HG02642 (cell line): ENCODE measurements around the gene ALG12.

ENCODE experiments used
- ATAC-seq: cut with Tn5 transposase; IDR thresholded peaks from one replicate; pipeline ENCODE4 v1.9.1; 2021; ENCODE audit warnings: mild to moderate bottlenecking; ENCODE audit not compliant: unreplicated experiment, poor library complexity

The ALG12 gene

DNA sequence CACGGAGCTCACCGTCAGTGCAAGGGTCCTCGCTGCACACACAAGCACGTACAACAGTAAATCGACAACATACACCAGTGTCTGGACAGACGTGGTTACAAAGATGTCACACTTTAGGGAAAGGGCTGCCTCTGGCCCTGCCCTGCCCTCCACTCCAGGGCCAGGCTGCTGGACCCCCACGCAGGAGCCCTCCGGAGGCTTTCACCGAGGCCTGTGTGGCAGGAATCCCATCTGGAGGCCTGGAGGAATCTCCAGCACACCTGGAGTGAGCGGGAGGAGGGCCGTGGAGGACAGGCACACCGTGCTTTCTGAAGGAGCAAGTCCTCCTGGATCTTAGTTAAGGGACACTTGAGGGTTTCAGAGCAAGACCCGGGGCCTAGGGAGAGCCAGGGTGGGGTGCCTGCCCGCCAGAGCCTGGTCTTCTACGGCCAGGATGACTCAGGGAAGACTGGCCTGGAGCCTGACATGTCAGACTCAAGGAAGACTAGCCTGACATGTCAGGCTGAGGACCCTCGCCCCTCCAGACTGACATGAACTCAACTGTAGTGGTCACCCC, 40.2 kb upstream of the ALG12 start:
- no peak for ATAC-seq

DNA sequence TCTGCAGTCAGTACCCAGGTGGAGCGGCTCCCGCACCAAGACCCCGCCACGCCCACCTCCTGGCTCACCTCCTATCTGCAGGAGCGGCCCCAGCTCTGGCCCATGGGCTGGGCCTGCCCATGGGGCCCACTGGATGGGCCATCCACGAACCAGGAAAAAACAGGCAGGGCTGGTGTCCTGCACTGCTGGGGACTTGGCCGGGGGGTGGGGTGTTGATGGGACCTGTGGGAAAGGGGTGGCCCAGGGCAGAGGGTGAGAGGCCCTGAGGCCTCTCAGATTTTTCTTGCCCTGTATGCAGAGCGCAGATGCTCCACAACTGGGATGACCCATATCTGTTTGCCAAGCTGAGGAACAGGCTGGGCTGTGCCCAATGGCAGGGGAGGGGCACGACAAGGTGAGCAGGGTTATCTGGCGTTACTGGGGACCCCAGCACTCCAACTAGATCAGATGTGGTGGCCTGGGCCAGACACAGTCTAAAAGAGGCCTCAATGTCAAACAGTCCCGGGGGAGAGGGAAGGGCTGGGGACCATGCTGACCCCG, 39.7 kb upstream of the ALG12 start:
- ATAC-seq, result no peak

DNA sequence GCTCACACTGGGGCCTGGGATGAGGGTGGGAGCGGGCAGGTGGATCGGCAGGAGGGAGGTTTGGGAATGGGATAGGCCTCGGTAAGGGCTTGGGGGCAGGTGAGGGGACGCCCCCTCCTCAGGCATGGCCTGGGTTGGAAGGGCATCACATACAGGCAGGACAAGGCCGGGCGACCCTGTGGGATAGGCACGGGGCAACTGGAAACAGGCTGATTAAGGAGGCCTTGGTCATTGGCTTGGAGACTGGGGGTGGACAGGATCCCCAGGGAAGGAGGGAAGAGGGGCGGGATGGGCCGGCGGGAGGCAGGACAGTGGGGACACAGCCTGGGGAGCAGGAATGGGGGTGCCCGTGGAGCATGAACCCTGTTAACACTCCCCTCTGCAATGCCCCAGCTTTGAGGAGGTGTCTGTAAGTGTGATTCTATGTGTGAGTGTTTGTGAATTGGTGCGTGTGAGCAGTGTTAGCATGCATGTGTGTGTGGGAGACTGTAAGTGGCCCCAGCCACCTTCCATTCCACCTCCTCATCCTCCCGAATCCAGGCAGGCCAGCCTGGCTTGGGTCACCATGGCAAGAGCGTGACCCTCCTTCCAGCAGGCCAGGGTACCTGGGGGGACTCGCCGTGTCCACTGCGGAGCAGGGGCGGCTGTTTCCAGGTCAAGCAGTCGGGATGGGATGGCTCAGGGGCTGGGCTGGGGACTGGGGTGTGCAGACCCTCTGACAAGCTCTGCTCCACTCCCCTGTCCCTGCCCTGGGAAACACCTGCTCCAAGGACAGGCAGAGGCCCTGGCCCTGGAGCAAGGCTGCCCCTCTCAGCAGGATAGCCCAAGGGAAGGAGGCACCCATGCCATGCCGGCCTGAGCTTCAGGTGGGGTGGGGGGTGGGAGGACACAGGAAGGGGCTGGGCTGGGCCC, 38.9 kb upstream of the ALG12 start:
- no peak for ATAC-seq

DNA sequence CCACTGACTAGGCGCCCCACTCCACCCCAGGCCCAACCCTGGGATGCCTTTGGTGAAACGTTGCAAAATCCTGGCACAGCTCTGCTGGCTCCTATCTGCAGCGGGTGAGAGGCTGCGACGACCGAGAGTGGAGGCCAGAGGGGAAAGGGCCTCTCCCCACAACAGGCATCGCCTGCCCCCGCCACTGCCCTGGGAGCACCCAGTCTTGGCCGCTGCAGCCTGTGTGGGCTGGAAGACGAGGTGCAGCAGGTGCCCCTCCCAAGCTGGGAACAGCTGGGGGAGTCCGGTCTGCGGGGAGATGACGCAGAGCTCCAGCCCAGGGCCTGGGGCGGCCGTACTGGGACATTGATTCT, 38.2 kb upstream of the ALG12 start:
- ATAC-seq, result no peak

DNA sequence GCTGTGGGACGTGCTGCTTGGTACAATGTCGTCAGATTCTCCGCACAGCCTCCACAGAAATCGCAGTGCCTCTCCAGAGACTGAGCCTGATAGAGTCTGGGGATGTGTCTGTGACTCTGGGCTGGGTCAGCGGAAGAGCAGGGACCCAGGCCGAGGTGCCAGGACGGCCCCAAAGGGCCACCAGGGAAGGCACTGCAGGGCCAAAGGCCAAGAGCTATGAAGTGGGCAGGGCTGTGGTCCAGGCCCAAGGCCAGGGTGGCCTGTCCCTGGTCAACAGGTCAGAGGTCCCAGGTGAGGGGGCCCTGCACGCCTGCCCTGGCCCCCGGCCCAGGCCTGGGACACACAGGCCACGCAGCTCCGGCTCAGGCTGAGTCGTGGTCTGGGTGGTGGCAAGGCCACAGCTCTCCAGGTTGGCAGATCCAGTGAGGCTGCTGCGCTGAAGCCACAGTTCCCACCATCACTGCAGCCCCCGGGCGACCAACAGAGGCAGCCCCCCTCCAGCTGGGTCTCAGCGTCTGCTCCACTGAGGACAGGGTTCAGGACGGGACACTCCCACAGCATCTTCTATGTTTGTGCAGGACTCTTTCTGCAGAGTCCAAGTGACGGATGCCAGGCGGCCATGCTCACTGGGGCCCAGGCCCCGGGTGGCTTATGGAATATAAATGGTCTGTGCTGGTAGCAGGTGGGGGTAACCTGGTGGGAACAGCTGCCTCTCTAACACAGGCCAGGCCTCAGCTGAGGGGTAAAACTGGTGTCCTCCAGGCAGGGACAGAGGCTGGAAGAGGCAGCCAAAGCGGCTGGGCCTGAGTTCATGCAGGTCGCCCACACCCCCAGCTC, 37.6 kb upstream of the ALG12 start:
- no peak for ATAC-seq

DNA sequence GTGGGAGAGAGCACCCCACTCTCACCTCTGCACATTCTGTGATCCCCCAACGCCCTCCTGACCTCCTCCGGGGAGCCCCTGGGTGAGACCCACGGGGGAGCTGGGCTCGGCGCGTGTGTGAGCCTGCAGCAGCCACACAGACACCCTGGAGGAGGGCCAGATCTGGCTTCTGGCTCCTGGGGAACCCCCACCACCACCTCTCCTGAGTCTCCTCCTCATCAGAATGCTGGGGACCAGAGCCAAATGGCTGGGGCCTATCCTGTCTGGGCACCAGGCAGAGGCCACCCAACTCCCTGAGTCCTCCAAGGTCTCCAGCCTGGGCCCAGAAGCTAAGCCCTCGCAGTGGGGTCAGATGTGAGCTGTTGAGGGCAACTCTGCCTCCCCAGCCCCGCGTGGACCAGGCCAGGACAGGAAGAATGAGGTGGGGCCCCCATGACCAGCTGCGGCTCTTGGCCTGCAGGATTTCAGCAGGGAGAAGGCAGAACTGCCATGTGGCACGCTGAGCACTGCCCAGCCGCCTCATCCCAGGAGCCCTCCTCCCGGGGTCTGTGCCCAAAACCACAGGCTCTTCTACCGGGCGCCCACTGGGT, 36.8 kb upstream of the ALG12 start:
- ATAC-seq, result no peak

DNA sequence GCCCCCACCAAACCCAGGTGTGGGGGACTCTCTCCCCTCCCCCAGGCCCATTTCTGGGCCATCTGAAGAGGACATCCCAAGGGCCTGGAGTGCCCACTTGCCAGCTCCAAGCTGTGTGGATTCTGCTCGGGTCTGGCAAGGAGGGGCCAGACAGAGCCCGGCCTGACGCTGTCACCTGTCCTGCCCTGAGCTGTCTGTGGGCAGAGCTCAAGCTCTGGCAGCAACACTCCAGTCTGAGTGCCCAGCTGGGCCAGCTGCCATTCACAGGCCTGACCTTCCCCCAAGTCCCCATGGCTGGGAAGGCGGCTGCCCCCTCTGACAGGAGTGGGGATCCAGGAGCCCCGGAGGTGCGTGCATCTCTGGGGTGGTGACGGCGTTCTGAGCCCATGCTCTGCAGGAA, 36.1 kb upstream of the ALG12 start:
- no peak for ATAC-seq

DNA sequence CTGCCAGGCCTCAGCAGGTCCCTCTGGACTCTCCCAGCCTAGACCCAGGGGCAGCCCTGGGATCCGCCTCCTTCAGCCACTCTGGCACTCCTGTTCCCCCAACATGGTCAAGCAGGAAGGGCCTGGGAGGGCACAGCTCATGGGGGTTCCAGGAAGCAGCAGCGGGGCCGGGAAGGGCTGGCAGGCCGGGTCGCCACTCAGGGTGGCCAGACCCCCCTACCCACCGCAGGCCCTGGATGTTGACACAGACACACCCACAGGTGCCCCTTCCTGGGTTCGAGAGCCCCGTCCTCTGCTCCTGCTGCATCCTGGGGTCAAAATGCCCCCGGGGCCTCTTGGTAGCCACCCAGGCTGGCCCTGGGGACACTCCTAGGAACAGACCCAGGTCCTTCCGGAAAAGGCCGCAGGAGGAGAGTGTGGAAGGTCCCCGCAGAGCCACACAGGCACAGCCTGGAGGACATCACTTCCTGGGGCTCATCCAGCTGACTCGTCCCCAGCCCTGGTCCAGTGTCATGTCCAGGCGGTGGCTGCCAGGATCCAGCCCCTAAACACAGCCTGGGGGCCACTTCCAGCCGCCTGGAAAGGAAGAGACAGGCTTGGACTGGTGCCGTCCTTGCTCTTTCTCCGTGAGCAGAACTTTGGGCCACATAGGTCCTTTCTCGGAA, 35.6 kb upstream of the ALG12 start:
- ATAC-seq, result no peak

DNA sequence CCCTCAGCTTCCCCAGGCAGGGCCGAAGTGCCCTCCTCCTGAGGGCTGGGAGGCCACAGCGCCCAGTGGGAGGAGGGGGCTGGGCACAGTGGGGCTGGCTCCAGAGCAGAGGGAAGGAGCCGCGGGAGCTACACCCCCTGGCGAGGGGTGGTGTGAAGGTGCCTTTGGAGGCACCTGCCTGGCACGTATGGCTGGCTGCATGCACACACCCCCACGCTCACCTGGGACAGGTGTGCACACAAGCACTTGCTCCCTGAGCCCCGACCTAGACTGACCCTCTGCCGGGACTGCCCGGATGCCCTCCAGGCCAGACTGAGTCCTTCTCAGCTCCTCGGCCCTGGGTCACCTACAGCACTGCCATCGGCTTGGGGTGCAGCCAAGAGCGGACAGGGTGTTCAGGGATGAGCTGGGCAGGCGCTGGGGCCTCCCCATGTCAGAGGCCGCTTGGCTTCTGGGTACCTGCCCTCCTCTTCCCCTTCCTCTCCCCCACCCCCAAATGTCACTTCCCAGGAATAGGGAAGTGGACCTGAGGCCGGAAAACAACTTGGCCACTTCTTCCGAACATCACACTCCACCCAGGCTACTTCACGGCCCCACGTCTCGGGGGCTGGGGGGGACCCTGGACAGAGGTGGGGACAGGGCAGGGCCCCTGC, 34.9 kb upstream of the ALG12 start:
- ATAC-seq, result no peak

DNA sequence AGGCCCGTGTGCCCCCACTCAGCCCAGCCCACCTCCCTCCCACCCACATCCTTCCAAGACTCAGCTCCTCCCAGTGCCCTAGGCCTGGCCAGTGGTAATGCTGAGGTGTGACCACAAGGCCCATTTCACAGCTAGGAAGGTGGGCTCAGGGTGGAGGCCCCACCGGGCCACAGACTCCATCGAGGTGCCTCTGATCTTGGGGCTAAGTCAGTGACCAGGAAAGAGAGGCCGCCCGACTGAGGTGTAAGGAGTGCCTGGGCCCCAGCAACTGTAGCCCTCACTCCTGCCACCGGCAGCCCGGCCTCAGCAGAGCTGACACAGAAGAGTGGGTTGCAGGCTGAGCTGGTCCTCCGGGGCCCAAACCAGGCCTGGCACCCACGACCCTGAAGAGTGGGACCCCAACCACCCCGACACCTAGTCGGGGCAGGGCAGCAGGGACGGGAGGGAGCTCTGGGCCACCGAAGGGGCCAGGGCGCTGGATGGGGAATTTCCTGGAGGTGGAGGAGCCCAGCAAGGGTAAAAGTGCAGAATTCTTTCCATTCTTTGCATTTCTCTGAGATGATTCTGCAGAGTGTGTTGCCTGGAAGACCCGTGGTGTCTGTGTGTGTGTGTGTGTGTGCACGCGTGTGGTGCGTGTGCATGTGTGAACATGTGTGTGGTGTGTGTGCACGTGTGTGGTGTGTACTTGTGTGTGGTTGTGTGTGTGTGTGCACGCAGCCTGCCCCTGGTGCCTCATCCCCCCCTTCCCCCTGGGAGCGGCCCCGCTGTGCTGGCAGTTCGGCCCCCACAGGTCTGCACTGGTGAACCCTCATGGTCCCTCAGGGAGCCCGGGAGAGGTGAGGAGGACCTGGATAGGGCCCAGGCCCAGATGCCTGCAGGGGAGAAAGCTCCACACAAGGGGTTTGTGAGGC, 34.0 kb upstream of the ALG12 start:
- no peak for ATAC-seq

DNA sequence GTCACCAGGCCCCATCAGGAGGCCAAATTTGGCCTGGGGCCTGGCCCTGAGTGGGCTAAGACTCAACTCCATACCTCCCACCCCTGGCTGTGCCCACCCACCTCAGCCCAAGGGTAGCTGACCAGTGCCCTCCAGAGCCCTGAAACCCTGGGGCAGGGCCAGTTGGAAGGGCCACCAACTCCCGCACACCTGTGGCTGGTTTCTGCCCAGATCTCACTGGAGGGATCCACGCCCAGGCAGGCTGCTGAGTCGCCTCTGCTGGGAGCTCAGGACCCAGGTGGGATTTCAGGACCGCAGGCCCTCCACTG, 33.4 kb upstream of the ALG12 start:
- no peak for ATAC-seq

DNA sequence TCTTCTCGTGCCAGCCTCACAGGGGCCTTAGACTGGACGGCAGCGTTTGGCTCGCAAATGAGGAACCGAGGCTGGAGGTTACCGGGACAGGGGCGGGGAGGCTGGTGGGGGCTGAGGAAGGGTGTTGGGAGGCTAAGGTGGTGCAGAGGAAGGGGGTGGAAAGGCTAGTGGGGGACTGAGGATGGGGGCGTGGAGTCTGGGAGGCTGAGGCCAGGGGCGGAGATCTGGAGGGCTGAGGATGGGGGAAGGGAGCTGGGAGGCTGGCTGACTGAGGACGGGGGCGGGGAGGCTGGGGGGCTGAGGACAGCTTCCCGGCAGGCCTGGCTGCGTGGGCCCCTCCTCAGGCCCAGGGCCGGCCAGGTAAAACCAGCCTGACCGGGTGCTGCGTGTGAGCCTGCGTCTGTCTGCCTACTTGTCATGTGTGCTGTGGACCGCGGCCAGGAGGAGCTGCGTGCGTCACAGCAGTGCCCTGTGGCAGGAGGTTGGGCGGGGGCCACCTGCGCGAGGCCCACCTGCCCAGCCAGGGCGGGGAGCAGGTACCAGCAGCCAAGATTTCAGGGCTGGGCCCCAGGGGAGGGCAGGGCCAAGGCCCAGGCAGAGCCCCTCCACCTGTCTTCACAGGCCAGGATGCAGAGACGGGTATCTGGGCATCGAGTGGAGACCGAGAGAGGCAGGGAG, 32.9 kb upstream of the ALG12 start:
- no peak for ATAC-seq

DNA sequence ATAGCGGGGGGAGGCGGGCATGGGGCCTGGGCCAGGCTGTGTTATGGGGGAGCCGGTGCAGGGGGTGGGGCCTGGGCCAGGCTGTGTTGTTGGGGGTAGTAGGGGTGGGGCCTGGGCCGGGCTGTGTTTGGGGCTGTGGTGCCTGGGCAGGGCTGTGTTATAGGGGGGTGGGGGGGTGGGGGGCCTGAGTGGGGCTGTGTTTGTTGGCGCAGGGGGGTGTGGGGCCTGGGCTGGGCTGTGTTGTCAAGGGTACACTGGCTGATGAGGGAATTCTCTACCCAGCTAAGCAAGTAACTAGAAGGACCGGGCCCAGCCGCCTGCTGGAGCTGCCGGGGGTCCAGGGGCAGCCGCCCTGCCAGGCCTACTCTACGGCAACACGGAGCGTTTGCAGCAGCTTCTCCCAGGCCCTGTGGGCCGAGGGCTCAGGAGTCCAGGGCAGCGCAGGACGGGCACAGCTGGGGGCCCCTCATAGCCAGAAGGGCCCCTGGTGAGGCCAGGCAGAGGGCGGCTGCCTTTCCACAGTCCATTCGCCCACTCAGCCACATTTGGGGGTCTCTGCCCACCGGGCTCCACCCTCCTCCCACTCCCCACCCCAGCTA, 32.3 kb upstream of the ALG12 start:
- ATAC-seq, result no peak

DNA sequence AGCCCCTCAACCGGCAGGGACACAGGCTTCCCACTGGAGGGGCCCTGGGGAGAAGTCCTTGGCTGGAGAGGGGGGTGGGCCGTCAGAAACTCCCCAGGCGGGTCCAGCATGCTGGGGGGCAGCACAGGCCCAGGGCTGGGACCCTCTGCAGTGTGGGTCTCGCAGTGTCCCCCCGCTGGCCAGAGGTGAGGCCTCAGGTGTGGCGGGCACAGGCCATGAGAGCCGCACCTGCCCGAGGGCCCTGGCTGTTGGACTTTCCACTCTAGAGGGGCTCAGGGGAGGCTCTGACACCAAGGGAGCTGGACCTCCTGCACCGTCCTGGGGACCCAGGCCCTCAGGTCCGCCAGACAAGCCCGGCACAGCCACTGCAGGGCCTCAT, 31.7 kb upstream of the ALG12 start:
- ATAC-seq, result no peak

DNA sequence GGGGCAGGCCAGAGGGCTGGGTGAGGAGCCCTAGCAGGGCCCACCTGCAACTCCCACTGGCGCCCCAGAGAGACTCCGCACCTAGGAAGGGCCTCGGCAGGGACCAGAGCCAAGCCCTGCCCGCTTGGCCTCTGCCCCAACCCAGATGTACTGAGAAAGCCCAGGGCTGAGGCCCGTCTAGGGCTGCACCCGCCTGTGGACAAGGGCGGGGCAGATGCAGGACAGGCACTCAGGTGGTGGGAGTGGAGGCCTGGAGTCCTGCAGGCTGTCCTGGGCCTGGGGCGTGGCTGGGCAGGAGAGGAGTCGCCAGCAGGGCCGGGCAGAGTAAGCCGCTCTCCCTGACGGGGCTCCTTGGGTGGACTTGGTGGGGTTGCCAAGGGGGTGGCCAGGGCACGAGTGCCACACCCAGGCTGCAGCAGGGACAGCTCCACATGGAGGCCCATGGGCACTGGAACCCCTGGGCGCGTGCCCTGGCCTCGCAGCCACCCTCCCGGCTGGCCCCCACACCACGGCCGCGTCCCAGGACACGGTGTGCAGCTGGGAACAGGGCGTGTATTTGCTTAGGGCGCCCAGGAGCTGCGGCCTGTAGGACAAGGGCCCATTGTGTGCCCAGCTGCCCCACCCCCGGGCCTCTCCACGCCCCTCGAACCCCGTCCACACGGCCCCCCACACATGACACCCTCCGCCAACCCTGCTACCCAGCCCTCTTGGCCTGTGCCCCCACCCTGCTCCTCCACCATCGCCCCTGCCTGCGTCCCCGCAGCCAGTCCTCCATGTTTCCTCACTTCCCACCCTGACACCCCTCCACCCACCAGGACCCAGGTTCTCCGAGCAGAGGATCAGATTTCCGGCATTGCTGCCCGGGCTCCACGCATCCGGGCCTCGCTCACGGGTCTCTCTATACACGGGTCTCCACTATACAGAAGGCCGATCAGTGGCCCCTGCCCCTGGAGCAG, 31.0 kb upstream of the ALG12 start:
- no peak for ATAC-seq

DNA sequence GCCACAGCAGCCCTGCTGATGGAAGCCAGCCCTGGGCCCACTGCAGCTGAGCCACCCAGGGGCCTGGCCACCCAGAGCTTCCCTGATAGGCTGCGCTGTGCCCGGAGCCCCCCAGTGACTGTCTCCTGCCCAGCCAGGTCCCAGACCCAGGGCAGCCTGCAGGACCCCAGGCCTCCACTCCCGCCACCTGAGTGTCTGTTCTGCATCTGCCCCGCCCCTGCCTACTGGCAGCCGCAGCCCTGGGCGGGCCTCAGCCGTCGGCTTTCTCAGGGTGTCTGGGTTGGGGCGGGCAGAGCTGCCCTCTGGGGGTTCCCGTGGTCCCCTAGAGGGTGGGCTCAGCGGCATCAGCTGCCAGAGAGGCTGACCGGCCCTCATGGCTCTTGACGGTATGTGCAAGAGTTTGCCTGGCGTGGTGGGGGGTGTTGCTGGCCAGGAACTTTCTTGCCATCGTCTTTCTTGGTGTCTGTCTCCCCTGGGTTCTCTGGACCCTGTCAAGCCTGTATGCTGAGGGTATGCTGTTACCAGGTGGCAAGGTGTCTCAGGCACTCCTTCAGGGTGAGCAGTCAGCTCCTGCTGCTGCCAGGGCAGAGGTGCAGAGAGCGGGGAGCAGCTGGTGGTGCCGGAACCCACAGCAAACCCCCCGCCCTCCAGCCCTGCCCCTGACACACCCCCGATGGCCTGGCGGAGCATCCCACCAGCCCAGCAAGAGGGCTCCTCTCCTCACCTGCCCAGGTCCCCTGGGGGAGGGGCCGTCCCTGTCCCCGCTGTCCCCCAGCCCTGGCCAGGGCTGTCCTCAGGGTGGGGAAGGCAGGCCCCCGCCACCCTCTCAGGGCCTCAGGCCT, 30.1 kb upstream of the ALG12 start:
- no peak for ATAC-seq
